ENCODE results near the gene DENND1C. TPM values are rescaled to one million over a fixed set of nuclear protein-coding genes. Genes with fewer than 3 reads are reported as not detected.
A peak's percentile ranks its signal among the peaks of the same experiment; 100 is the strongest.

Gene DENND1C
- total and polyA plus RNA-seq, 7 experiments from 2014 or later = 57.3 to 142 (median 118) TPM

DNA sequence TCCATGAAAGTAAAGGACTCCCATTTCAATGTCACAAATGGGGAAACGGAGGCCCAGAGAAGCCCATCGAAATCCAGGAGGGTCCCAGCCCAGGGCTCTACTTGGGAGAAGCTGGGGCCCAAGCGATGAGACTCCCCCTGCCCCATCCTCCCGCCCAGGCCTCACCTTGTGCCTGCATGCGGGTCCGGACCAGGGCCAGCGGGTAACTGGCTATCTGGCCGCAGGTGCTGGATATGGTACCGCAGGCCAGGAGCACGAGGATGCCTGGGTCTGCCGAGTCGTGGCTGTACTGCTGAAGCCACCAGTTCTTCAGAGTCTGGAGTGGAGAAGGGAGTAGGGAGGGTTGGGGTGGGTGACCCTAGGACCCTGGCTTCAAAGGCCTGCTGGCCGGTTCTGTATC, 37.6 kb downstream of the DENND1C start:
- peaks cover 6 to 34% (median 9%) of the 10 kb centered on the region in 5 donors for H3K36me3 Mint-ChIP-seq

DNA sequence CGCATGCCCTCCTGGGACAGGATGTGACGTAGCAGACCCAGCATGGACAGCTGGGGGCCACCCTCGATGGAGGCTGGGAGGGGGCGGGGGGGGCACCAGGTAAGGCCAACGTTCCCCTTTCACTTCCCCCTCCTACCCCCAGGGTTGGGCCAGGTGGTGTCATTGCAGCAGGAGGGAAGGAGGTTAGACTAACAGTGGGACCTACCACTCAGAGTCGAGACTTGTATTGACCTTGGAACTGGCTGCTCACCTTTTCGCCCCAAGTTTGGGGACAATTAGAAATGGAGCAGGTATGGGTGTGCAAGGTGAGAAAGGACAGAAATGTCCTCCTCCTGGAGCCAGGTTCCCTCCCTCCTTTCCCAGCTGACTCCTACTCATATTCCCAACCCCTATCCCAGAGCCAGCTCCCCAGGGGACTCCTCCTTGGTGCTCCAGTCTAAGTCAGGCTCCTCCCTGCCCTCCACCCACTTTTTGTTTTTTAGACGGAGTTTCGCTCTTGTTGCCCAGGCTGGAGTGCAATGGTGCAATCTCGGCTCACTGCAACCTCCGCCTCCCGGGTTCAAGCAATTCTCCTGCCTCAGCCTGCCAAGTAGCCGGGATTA, 39.4 kb downstream of the DENND1C start:
- Histone ChIP-seq H3K4me1 (ENCODE audit: control insufficient read depth in 2 of 2, insufficient read depth in 2 of 2, low read length in 2 of 2) (no peaks in the 10 kb centered on the region), H3K36me3 (ENCODE audit: control insufficient read depth in 2 of 3, insufficient read depth in 3 of 3, low read length in 3 of 3) (peaks cover 0 to 4% (median 0%) of the 10 kb centered on the region in 3 experiments), H3K4me3 (ENCODE audit: low read length) (no peak overlapping the region), H3K9me3 (ENCODE audit: control insufficient read depth in 2 of 3, low read length in 3 of 3) (no peaks in the 10 kb centered on the region), H3K27me3 (ENCODE audit: control insufficient read depth in 2 of 2, insufficient read depth in 2 of 2, low read length in 2 of 2) (no peaks in the 10 kb centered on the region), H3K27ac (ENCODE audit: low read depth, low read length) (no peak overlapping the region)
- H3K4me3 Mint-ChIP-seq = no peak overlapping the region
- ATAC-seq = no peak
- POLR2A ChIA-PET = no interaction called here
- no peaks in the 10 kb centered on the region for H3K27me3 Mint-ChIP-seq
- CTCF ChIA-PET = no interaction called here
- H3K4me1 Mint-ChIP-seq = peaks cover 0 to 6% (median 0%) of the 10 kb centered on the region in 7 donors
- DNase-seq = no peak
- peaks cover 0 to 6% (median 0%) of the 10 kb centered on the region in 11 donors for H3K9me3 Mint-ChIP-seq
- peaks cover 6 to 33% (median 9%) of the 10 kb centered on the region in 5 donors for H3K36me3 Mint-ChIP-seq
- intact Hi-C loops (cut with micrococcal nuclease) = no loop called here
- H3K27ac Mint-ChIP-seq = no peak overlapping the region

More for the DNA sequence above, 37.6 kb downstream of the DENND1C start:
- DNase-seq (no peak), ATAC-seq (no peak)
- H3K27ac ChIP-seq (ENCODE audit: low read depth, low read length) = no peak overlapping the region
- no peaks in the 10 kb centered on the region for H3K27me3 ChIP-seq (ENCODE audit: control insufficient read depth in 2 of 2, insufficient read depth in 2 of 2, low read length in 2 of 2)
- ChIA-PET POLR2A (no interaction called here), CTCF (no interaction called here)
- Mint-ChIP-seq H3K9me3 (peaks cover 0 to 6% (median 0%) of the 10 kb centered on the region in 11 donors), H3K27ac (peak overlapping the region in 1 of 9 donors; percentile 57), H3K27me3 (no peaks in the 10 kb centered on the region), H3K4me1 (peaks cover 0 to 6% (median 0%) of the 10 kb centered on the region in 7 donors), H3K4me3 (no peak overlapping the region)
- no peaks in the 10 kb centered on the region for H3K9me3 ChIP-seq (ENCODE audit: control insufficient read depth in 2 of 3, low read length in 3 of 3)
- H3K4me3 ChIP-seq (ENCODE audit: low read length) = no peak overlapping the region
- no peaks in the 10 kb centered on the region for H3K4me1 ChIP-seq (ENCODE audit: control insufficient read depth in 2 of 2, insufficient read depth in 2 of 2, low read length in 2 of 2)
- intact Hi-C loops (cut with micrococcal nuclease) = no loop called here
- H3K36me3 ChIP-seq (ENCODE audit: control insufficient read depth in 2 of 3, insufficient read depth in 3 of 3, low read length in 3 of 3) = peaks cover 0 to 4% (median 0%) of the 10 kb centered on the region in 3 experiments

DNA sequence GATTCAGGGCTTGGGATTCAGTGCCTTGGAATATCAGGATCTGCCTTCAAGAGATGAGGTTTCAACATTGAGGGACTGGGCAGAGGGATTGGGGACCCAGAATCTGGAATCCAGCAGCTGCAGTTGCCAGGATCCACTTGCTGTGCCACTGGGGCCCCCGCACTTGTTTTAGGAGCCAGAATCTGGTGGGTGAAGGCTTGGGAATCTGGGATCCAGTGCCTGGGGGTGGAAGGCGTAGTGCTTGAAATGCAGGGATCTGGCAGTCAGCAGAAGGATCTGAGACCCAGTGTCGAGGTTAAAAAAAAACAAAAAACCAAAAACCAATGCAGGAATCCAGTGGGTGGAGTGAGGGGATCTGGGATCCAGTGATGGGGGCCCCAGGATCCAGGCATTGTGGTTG, 40.7 kb downstream of the DENND1C start:
- POLR2A ChIA-PET = no interaction called here
- Histone ChIP-seq H3K27me3 (ENCODE audit: control insufficient read depth in 2 of 2, insufficient read depth in 2 of 2, low read length in 2 of 2) (no peaks in the 10 kb centered on the region), H3K4me1 (ENCODE audit: control insufficient read depth in 2 of 2, insufficient read depth in 2 of 2, low read length in 2 of 2) (no peaks in the 10 kb centered on the region), H3K36me3 (ENCODE audit: control insufficient read depth in 2 of 3, insufficient read depth in 3 of 3, low read length in 3 of 3) (no peaks in the 10 kb centered on the region), H3K4me3 (ENCODE audit: low read length) (no peak overlapping the region), H3K9me3 (ENCODE audit: control insufficient read depth in 2 of 3, low read length in 3 of 3) (no peaks in the 10 kb centered on the region), H3K27ac (ENCODE audit: low read depth, low read length) (no peak overlapping the region)
- ATAC-seq (no peak), DNase-seq (no peak)
- Mint-ChIP-seq H3K27ac (peak overlapping the region in 2 of 9 donors; percentile 43 to 46), H3K9me3 (no peaks in the 10 kb centered on the region), H3K4me3 (no peak overlapping the region), H3K4me1 (no peaks in the 10 kb centered on the region), H3K27me3 (no peaks in the 10 kb centered on the region), H3K36me3 (peaks cover 0 to 20% (median 2%) of the 10 kb centered on the region in 5 donors)
- intact Hi-C loops (cut with micrococcal nuclease) = no loop called here
- CTCF ChIA-PET = no interaction called here

DNA sequence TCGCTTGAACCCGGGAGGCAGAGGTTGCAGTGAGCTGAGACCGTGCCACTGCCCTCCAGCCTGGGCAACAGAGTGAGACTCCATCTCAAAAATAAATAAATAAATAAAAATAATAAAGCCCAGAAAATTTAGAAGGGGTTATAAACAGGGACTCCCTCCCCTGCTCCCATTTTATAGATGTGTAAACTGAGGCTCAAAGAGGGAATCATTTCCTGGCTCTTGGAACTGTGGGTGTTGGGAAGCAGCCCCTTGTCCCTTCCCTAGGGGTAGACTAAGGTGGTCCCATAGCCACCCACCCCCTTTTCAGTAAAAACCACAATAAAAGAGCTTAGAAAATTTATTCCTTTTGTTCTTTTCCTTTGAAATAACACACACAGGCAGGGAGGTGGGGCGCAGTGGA, 41.8 kb downstream of the DENND1C start:
- ChIA-PET POLR2A (no interaction called here), CTCF (interaction anchor here (0.7 kb wide), 1 partner anchor 49 kb away, joined by 3 read pairs; no protein-coding TSS in a partner anchor)
- Histone ChIP-seq H3K9me3 (ENCODE audit: control insufficient read depth in 2 of 3, low read length in 3 of 3) (no peaks in the 10 kb centered on the region), H3K27me3 (ENCODE audit: control insufficient read depth in 2 of 2, insufficient read depth in 2 of 2, low read length in 2 of 2) (no peaks in the 10 kb centered on the region), H3K36me3 (ENCODE audit: control insufficient read depth in 2 of 3, insufficient read depth in 3 of 3, low read length in 3 of 3) (no peaks in the 10 kb centered on the region), H3K4me1 (ENCODE audit: control insufficient read depth in 2 of 2, insufficient read depth in 2 of 2, low read length in 2 of 2) (no peaks in the 10 kb centered on the region), H3K27ac (ENCODE audit: low read depth, low read length) (no peak overlapping the region), H3K4me3 (ENCODE audit: low read length) (no peak overlapping the region)
- Mint-ChIP-seq H3K36me3 (peaks cover 0 to 12% (median 2%) of the 10 kb centered on the region in 5 donors), H3K27ac (no peak overlapping the region), H3K27me3 (no peaks in the 10 kb centered on the region), H3K4me1 (no peaks in the 10 kb centered on the region), H3K4me3 (no peak overlapping the region), H3K9me3 (no peaks in the 10 kb centered on the region)
- intact Hi-C loops (cut with micrococcal nuclease) = no loop called here
- DNase-seq (no peak), ATAC-seq (no peak)

DNA sequence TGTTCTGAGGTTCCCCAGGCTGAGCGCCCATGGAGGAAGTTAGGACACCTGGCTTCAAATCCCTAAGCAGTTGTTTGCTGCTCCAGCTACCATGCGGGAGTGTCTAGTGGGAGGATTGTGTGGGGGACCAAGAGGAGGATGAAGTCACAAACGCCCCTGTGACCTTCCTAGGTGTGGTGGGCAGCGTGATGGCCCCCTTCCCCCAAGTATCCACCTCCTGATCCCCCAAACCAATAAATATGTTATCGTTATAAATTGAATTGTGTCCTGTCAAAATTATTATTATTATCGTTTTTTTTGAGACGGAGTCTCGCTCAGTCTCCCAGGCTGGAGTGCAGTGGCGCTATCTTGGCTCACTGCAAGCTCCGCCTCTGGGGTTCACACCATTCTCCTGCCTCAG, 47.9 kb downstream of the DENND1C start, which contains the start of gene SLC25A41:
TSS of gene SLC25A41 (minus strand) at position 101 of the 400 bp plus-strand sequence. CDS start at position 31, 70 bp downstream.
- no peak for ATAC-seq
- peaks cover 0 to 9% of the 10 kb centered on the region in 2 donors for H3K4me1 ChIP-seq (ENCODE audit: control insufficient read depth in 2 of 2, insufficient read depth in 2 of 2, low read length in 2 of 2)
- Mint-ChIP-seq H3K27me3 (no peaks in the 10 kb centered on the region), H3K4me1 (peaks cover 0 to 12% (median 4%) of the 10 kb centered on the region in 7 donors), H3K4me3 (no peak within 1 kb of the TSS), H3K27ac (no peak within 1 kb of the TSS), H3K9me3 (peaks cover 0 to 2% (median 0%) of the 10 kb centered on the region in 11 donors), H3K36me3 (no peaks in the 10 kb centered on the region)
- no peaks in the 10 kb centered on the region for H3K27me3 ChIP-seq (ENCODE audit: control insufficient read depth in 2 of 2, insufficient read depth in 2 of 2, low read length in 2 of 2)
- no peak within 1 kb of the TSS for H3K4me3 ChIP-seq (ENCODE audit: low read length)
- no peak within 1 kb of the TSS for H3K27ac ChIP-seq (ENCODE audit: low read depth, low read length)
- POLR2A ChIA-PET = no interaction called here
- H3K36me3 ChIP-seq (ENCODE audit: control insufficient read depth in 2 of 3, insufficient read depth in 3 of 3, low read length in 3 of 3) = no peaks in the 10 kb centered on the region
- DNase-seq = no peak
- intact Hi-C loops (cut with micrococcal nuclease) = no loop called here
- CTCF ChIA-PET = no interaction called here
- H3K9me3 ChIP-seq (ENCODE audit: control insufficient read depth in 2 of 3, low read length in 3 of 3) = no peaks in the 10 kb centered on the region

DNA sequence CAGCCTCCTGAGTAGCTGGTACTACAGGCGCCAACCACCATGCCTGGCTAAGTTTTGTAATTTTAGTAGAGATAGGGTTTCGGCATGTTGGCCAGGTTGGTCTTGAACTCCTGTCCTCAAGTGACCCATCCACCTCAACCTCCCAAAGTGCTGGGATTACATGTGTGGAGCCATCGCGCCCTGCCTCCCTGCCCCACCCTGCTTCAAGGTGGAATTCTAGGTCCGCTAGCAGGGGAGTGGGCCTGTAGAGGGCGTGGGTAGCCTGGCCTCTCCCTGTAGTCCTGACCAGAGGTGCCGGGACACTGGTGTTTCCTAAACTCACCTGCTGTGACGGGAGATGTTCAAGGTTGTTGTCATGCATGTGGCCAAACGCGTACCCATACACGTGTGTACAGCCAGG, 48.4 kb downstream of the DENND1C start:
- Mint-ChIP-seq H3K27me3 (no peaks in the 10 kb centered on the region), H3K36me3 (no peaks in the 10 kb centered on the region), H3K27ac (no peak overlapping the region), H3K4me1 (peaks cover 0 to 12% (median 4%) of the 10 kb centered on the region in 7 donors), H3K4me3 (no peak overlapping the region), H3K9me3 (peaks cover 0 to 2% (median 0%) of the 10 kb centered on the region in 11 donors)
- ChIA-PET CTCF (no interaction called here), POLR2A (no interaction called here)
- no peaks in the 10 kb centered on the region for H3K36me3 ChIP-seq (ENCODE audit: control insufficient read depth in 2 of 3, insufficient read depth in 3 of 3, low read length in 3 of 3)
- ATAC-seq (no peak), DNase-seq (no peak)
- H3K4me1 ChIP-seq (ENCODE audit: control insufficient read depth in 2 of 2, insufficient read depth in 2 of 2, low read length in 2 of 2) = peaks cover 0 to 9% of the 10 kb centered on the region in 2 donors
- no peak overlapping the region for H3K27ac ChIP-seq (ENCODE audit: low read depth, low read length)
- no peaks in the 10 kb centered on the region for H3K27me3 ChIP-seq (ENCODE audit: control insufficient read depth in 2 of 2, insufficient read depth in 2 of 2, low read length in 2 of 2)
- intact Hi-C loops (cut with micrococcal nuclease) = no loop called here
- no peaks in the 10 kb centered on the region for H3K9me3 ChIP-seq (ENCODE audit: control insufficient read depth in 2 of 3, low read length in 3 of 3)
- no peak overlapping the region for H3K4me3 ChIP-seq (ENCODE audit: low read length)

DNA sequence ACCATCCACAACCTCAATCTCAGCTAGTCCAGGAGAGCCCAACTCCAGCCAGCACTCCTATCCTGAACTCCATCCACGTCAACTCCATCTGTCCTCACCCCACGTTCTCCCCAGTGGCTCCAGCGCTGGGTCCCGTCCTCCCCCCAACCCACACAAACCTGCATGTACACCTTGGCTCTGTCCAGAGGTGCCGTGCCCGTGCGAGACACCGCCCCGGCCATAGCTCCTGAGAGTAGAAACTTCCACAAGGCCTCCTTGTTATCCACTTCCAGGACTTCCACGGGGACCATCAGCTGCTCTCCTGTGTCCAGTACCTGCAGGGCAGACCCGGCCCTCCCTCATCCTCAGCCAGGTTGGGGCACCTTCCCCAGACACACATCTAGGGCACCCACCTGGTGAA, 49.7 kb downstream of the DENND1C start:
- no peak for DNase-seq
- H3K27ac ChIP-seq (ENCODE audit: low read depth, low read length) = no peak overlapping the region
- no peaks in the 10 kb centered on the region for H3K27me3 Mint-ChIP-seq
- no peak overlapping the region for H3K4me3 ChIP-seq (ENCODE audit: low read length)
- H3K9me3 ChIP-seq (ENCODE audit: control insufficient read depth in 2 of 3, low read length in 3 of 3) = no peaks in the 10 kb centered on the region
- ATAC-seq = no peak
- H3K4me3 Mint-ChIP-seq = peak overlapping the region in 1 of 10 donors; percentile 6
- intact Hi-C loops (cut with micrococcal nuclease) = no loop called here
- H3K36me3 Mint-ChIP-seq = no peaks in the 10 kb centered on the region
- peaks cover 0 to 12% (median 4%) of the 10 kb centered on the region in 7 donors for H3K4me1 Mint-ChIP-seq
- no peaks in the 10 kb centered on the region for H3K27me3 ChIP-seq (ENCODE audit: control insufficient read depth in 2 of 2, insufficient read depth in 2 of 2, low read length in 2 of 2)
- peak overlapping the region in 1 of 9 donors; percentile 39 for H3K27ac Mint-ChIP-seq
- peaks cover 0 to 2% (median 0%) of the 10 kb centered on the region in 11 donors for H3K9me3 Mint-ChIP-seq
- CTCF ChIA-PET = no interaction called here
- POLR2A ChIA-PET = no interaction called here
- peaks cover 0 to 9% of the 10 kb centered on the region in 2 donors for H3K4me1 ChIP-seq (ENCODE audit: control insufficient read depth in 2 of 2, insufficient read depth in 2 of 2, low read length in 2 of 2)
- no peaks in the 10 kb centered on the region for H3K36me3 ChIP-seq (ENCODE audit: control insufficient read depth in 2 of 3, insufficient read depth in 3 of 3, low read length in 3 of 3)

Data from naive thymus-derived CD4-positive, alpha-beta T cell (primary cell).